AG04450 (cell line): ENCODE measurements around the gene DHX30. TPM values are rescaled to one million over a fixed set of nuclear protein-coding genes. Genes with fewer than 3 reads are reported as not detected.
A peak's percentile ranks its signal among the peaks of the same experiment; 100 is the strongest.
"Not testable (repeated sequence)": the region's sequence is repeated elsewhere in the genome, so short reads cannot be mapped to it uniquely, and the experiment has no call there.

Experiments used
- CTCF ChIA-PET: fragments of 300-600, 350-600 bp; formaldehyde crosslinking; extraction: SDS; loops from one replicate; lab custom pipeline; 2022; ENCODE audit warnings: antibody characterized with exemption, inconsistent platforms; lab: Charles Lee
- POLR2A ChIA-PET: fragments of 350-600 bp; formaldehyde crosslinking; extraction: SDS; loops from one replicate; lab custom pipeline; 2021; ENCODE audit warnings: antibody characterized with exemption, inconsistent platforms; lab: Yijun Ruan, JAX
- DNase-seq: peaks from one replicate; pipeline ENCODE4 v3.0.0-alpha.2; 2011; ENCODE audit warnings: low read depth, low spot score
- H3K27ac ChIP-seq: one replicate; pipeline ENCODE4 v1.5.1; 2012; ENCODE audit warnings: low read depth, low read length, control low read depth
- H3K27me3 ChIP-seq: one replicate; pipeline ENCODE4 v1.6.0; 2012; ENCODE audit warnings: low read length; ENCODE audit not compliant: control insufficient read depth, insufficient read depth
- H3K4me3 ChIP-seq: 2 replicates; pipeline ENCODE4 v1.5.1; 2011; ENCODE audit warnings: mild to moderate bottlenecking, low read depth, low read length, control low read depth
- H3K9me3 ChIP-seq: 2 replicates; pipeline ENCODE4 v1.5.1; 2012; ENCODE audit warnings: low read length; ENCODE audit not compliant: control insufficient read depth, insufficient read depth
- polyA plus RNA-seq: library from polyadenylated mRNA; depleted of rRNA; stranded (reverse); fragments of >200 nt; gene quantifications from 2 replicates; pipeline ENCODE4 v1.2.3, GENCODE V29; 2011
- TF ChIP-seq, protein P1 (sequence below): IDR thresholded peaks from 2 replicates; pipeline ENCODE4 v1.5.1; 2011; ENCODE audit warnings: low read depth, low read length, control low read depth, inconsistent platforms

The DHX30 gene
- polyA plus RNA-seq, 1 experiment = 30.7 TPM

DNA sequence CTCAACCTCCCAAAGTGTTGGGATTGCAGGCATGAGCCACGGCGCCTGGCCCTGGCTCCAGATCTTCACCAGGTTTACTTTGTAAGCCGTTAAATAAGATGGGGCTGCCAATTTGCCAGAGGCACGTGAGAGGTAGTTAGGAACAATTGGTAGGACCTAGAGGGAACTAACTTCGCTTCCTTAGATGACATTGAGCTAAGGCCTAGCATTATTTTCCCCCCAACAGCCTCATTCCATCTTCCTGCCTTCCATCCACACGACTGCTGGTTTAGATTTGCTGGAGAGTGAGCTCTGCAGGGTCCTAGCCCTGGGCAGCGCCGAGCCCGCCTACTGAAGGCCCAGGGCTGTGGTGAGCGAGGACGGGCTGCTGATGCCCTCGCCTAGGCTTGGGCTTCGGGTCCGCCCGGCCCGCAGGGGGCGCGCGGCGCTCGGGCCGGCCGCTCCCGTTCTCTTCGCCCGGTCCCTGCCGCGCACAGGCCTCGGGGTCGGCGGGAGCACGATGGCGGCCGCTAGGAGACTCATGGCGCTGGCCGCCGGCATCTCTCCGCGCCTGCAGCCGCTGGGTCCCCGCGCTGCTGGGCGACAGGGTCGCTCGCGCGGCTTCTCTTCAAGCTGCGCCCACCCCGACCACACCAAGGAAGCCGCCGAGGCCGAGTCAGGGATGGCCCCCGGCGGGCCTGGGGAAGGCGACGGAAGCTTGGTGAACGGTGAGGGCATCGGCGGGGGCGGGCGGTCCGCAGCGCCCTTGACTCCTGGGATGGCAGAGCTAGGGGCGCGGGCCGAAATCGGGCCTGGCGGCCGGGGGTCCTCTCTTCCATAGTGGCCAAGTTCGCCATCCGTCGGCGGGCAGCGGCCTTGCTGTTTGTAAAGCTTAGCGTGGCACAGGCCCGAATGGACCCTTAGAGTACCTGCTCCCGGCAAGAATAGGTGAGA, 21.9 kb downstream of the DHX30 start:
- ChIA-PET POLR2A (interaction anchor here (0.5 to 2.0 kb wide), 8 partner anchors 9 to 404 kb away, joined by 3 to 14 read pairs (median 4); partner anchors contain the start of gene CDC25A), CTCF (interaction anchor here (0.5 to 3.8 kb wide), 24 partner anchors 10 to 370 kb away, joined by 3 to 40 read pairs (median 4); no protein-coding TSS in a partner anchor)
- Histone ChIP-seq H3K9me3 (no peaks in the 10 kb centered on the region; the same call in 1 of the 2 replicates), H3K4me3 (peak overlapping the region; percentile 89), H3K27ac (peak overlapping the region; percentile 52), H3K27me3 (no peaks in the 10 kb centered on the region)
- TF ChIP-seq, protein P1, sequence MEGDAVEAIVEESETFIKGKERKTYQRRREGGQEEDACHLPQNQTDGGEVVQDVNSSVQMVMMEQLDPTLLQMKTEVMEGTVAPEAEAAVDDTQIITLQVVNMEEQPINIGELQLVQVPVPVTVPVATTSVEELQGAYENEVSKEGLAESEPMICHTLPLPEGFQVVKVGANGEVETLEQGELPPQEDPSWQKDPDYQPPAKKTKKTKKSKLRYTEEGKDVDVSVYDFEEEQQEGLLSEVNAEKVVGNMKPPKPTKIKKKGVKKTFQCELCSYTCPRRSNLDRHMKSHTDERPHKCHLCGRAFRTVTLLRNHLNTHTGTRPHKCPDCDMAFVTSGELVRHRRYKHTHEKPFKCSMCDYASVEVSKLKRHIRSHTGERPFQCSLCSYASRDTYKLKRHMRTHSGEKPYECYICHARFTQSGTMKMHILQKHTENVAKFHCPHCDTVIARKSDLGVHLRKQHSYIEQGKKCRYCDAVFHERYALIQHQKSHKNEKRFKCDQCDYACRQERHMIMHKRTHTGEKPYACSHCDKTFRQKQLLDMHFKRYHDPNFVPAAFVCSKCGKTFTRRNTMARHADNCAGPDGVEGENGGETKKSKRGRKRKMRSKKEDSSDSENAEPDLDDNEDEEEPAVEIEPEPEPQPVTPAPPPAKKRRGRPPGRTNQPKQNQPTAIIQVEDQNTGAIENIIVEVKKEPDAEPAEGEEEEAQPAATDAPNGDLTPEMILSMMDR = peak; percentile 61
- peak; percentile 57 for DNase-seq

- Histone ChIP-seq H3K9me3 (no peaks in the 10 kb centered on the region; the same call in 1 of the 2 replicates), H3K27ac (peak overlapping the region; percentile 21), H3K4me3 (peak overlapping the region; percentile 89), H3K27me3 (no peaks in the 10 kb centered on the region)
- DNase-seq = no peak
- TF ChIP-seq, protein P1 = no peak
- ChIA-PET CTCF (interaction anchor here (0.5 to 3.8 kb wide), 20 partner anchors 9 to 333 kb away, joined by 3 to 40 read pairs (median 4); no protein-coding TSS in a partner anchor), POLR2A (interaction anchor here (0.5 to 2.0 kb wide), 6 partner anchors 10 to 362 kb away, joined by 3 to 14 read pairs (median 5); partner anchors contain the start of gene CDC25A)
Observed at GRCh38 chr3:47825590-47825989, 22.7 kb downstream of the DHX30 start.

DNA sequence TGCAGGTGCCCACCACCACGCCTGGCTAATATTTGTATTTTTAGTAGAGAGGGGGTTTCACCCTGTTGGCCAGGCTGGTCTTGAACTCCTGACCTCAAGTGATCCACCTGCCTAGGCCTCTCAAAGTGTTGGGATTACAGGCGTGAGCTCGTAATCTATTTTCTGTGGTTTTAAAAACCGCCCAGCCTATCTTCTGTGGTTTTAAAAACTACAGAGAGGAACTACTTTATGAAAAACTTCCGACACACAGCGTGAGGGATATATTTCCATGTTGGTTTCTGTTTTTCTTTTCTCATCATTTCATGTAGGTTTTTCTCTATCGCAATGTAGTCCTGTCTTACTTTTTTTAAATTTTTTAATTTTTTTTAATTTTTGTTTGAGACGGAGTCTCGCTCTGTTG, 26.5 kb downstream of the DHX30 start:
- CTCF ChIA-PET, H3K9me3 ChIP-seq, H3K4me3 ChIP-seq, H3K27me3 ChIP-seq, DNase-seq, H3K27ac ChIP-seq: not testable (repeated sequence)
- POLR2A ChIA-PET = interaction anchor here (0.6 kb wide), 1 partner anchor 258 kb away, joined by 3 read pairs; no protein-coding TSS in a partner anchor

DNA sequence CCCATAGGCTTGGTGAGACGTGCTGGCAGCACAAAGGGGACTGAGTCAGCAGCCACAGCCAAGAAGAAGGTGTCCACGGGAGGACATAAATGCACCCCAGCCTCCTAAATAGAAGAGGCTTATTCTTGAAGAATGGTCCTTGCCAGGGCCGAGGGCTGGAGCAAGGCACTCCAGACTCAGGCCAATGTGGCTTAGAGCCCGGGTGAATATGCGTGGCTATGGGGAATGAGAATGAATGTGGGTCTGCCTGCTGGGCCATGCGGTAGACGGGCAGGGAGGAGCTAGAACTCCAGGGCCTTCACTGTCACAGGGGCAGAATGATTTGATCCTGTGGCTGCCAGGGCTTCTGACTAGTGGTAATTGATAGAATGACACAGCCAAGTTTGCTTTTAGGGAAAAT, 34.0 kb downstream of the DHX30 start:
- DNase-seq = no peak
- Histone ChIP-seq H3K4me3 (no peak overlapping the region), H3K27me3 (no peaks in the 10 kb centered on the region), H3K9me3 (no peaks in the 10 kb centered on the region), H3K27ac (no peak overlapping the region)
- CTCF ChIA-PET = interaction anchor here (0.6 to 4.9 kb wide), 13 partner anchors 12 to 321 kb away, joined by 3 to 34 read pairs (median 5); no protein-coding TSS in a partner anchor
- POLR2A ChIA-PET = interaction anchor here (1.0 to 1.9 kb wide), 3 partner anchors 11 to 321 kb away, joined by 4 to 11 read pairs (median 7); no protein-coding TSS in a partner anchor
- TF ChIP-seq, protein P1 = no peak

DNA sequence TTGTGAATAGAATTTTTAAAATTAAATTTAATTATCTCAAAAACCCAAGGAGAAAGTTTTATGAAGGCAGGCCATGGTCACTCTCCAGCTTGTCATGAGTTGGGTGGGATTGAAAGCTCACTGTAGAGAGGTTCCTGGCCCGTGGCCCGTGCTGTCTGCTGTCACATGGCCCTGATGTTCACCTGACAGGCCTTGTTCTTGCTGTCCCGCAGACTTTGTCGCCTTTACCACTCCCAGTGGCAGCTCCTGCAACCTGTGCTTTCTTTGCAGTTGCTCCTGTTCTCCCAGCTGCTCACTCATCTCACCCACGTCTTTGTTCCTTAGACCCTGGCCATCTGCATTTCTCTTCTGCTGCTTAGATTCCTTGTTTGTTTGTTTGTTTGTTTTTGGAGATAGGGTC, 35.6 kb downstream of the DHX30 start:
- H3K27me3 ChIP-seq = no peaks in the 10 kb centered on the region
- no peak for DNase-seq
- CTCF ChIA-PET = interaction anchor here (0.9 to 4.9 kb wide), 7 partner anchors 14 to 319 kb away, joined by 3 to 34 read pairs (median 7); no protein-coding TSS in a partner anchor
- H3K9me3 ChIP-seq = no peaks in the 10 kb centered on the region
- TF ChIP-seq, protein P1 = no peak
- no peak overlapping the region for H3K27ac ChIP-seq
- H3K4me3 ChIP-seq = no peak overlapping the region
- POLR2A ChIA-PET = interaction anchor here (1.4 to 1.9 kb wide), 2 partner anchors 13 to 313 kb away, joined by 7 to 11 read pairs; no protein-coding TSS in a partner anchor
